ENCODE results near the gene FLCN.

The FLCN gene

DNA sequence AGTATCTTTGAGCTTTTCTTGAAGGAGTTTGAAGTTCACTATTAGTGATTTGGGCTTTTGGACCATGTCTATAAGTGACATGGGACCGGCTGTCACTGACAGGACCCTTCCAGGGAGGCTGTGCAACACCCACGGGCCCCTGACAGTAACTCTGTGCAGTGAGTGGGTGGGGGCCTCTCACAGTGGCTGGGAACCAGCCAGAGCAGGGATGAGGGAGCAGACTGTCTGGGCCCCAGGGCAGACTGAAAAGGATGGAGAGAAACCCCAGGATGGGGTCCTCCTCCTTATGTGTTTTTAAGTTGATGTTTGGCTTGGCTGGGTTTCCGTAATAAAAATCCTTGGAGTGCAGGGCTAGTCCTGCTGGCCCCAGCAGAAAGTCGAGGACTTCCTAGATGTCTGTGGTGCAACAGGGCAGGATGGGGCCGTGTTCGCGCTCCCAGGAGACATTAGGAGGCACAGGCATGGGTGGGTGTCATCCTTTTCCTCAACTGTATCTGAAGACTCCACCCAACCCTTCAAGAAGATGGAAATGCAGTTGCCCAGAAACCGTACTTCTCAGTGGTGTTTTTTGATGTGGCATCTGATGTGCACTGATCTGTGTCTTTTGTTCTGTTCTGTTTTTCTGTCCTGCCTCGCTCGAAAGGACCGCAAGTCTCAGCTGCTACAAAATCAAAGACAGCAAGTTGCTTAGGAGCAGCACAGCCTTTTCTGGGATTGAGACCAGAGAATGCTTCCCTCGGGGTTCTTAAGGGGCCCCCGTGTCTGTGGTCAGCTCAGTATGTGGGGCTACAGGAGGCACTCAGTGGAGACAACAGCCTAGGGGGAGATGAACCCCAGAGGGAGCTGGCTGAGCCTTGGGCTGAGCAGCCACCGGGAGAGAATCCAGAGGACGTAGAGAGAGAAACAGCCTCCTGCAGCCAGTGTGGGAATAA, 55.0 kb downstream of the FLCN start:
- DNase-seq (ENCODE audit: low read depth in 1 of 2, low spot score in 1 of 2) = no peak
- H3K27me3 ChIP-seq (ENCODE audit: insufficient read depth, poor library complexity, severe bottlenecking) = no peaks in the 10 kb centered on the region
- no peak overlapping the region for H3K27ac ChIP-seq (replicated peaks)
- no peak for TF ChIP-seq SPI1 (IDR thresholded peaks at IDR 0.05; ENCODE audit: borderline replicate concordance, low read depth)
- no peak for TF ChIP-seq CTCF (IDR thresholded peaks at IDR 0.05; ENCODE audit: insufficient read depth, low read length)
- no peak for TF ChIP-seq REST (IDR thresholded peaks at IDR 0.05; ENCODE audit: insufficient replicate concordance, low read depth)
- H3K4me3 ChIP-seq (replicated peaks; ENCODE audit: insufficient read depth, low read length) = no peak overlapping the region

GRCh38 chr17:17180741-17181525, 56.0 kb downstream of the FLCN start:
- TF ChIP-seq POLR2AphosphoS5 (IDR thresholded peaks at IDR 0.05; ENCODE audit: low read depth) = no peak
- no peak for TF ChIP-seq REST (IDR thresholded peaks at IDR 0.05; ENCODE audit: insufficient replicate concordance, low read depth)
- no peak for TF ChIP-seq CTCF (IDR thresholded peaks at IDR 0.05; ENCODE audit: insufficient read depth, low read length)
- no peak for TF ChIP-seq GABPA (IDR thresholded peaks at IDR 0.05; ENCODE audit: low read depth)
- TF ChIP-seq SPI1 (IDR thresholded peaks at IDR 0.05; ENCODE audit: borderline replicate concordance, low read depth) = no peak
- no peak overlapping the region for H3K4me3 ChIP-seq (replicated peaks; ENCODE audit: insufficient read depth, low read length)
- no peaks in the 10 kb centered on the region for H3K27me3 ChIP-seq (ENCODE audit: insufficient read depth, poor library complexity, severe bottlenecking)
- no peak overlapping the region for H3K27ac ChIP-seq (replicated peaks)
- no peak for DNase-seq (ENCODE audit: low read depth in 1 of 2, low spot score in 1 of 2)

- H3K27me3 ChIP-seq (ENCODE audit: insufficient read depth, poor library complexity, severe bottlenecking) = no peaks in the 10 kb centered on the region
- no peak for DNase-seq (ENCODE audit: low read depth in 1 of 2, low spot score in 1 of 2)
- H3K27ac ChIP-seq (replicated peaks) = no peak overlapping the region
- no peak for TF ChIP-seq REST (IDR thresholded peaks at IDR 0.05; ENCODE audit: insufficient replicate concordance, low read depth)
- TF ChIP-seq GABPA (IDR thresholded peaks at IDR 0.05; ENCODE audit: low read depth) = no peak
- TF ChIP-seq SPI1 (IDR thresholded peaks at IDR 0.05; ENCODE audit: borderline replicate concordance, low read depth) = no peak
- TF ChIP-seq CTCF (IDR thresholded peaks at IDR 0.05; ENCODE audit: insufficient read depth, low read length) = no peak
- TF ChIP-seq POLR2AphosphoS5 (IDR thresholded peaks at IDR 0.05; ENCODE audit: low read depth) = no peak
- H3K4me3 ChIP-seq (replicated peaks; ENCODE audit: insufficient read depth, low read length) = no peak overlapping the region
These were observed 56.8 kb downstream of the FLCN start for GRCh38 chr17:17180141-17180603.
